Measurements from ENCODE around the gene ZBTB46.

- no peak for TF ChIP-seq POLR2A (IDR thresholded peaks at IDR 0.05)
- TF ChIP-seq, protein P1, sequence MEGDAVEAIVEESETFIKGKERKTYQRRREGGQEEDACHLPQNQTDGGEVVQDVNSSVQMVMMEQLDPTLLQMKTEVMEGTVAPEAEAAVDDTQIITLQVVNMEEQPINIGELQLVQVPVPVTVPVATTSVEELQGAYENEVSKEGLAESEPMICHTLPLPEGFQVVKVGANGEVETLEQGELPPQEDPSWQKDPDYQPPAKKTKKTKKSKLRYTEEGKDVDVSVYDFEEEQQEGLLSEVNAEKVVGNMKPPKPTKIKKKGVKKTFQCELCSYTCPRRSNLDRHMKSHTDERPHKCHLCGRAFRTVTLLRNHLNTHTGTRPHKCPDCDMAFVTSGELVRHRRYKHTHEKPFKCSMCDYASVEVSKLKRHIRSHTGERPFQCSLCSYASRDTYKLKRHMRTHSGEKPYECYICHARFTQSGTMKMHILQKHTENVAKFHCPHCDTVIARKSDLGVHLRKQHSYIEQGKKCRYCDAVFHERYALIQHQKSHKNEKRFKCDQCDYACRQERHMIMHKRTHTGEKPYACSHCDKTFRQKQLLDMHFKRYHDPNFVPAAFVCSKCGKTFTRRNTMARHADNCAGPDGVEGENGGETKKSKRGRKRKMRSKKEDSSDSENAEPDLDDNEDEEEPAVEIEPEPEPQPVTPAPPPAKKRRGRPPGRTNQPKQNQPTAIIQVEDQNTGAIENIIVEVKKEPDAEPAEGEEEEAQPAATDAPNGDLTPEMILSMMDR (IDR thresholded peaks at IDR 0.05) = no peak
These were observed 82.8 kb downstream of the ZBTB46 start for GRCh38 chr20:63748070-63748933.
